Measurements from ENCODE around the gene NACAD. TPM values are rescaled to one million over a fixed set of nuclear protein-coding genes. Genes with fewer than 3 reads are reported as not detected.

NACAD gene
- total RNA-seq, 2 donors from 2014 or later: 0.15 to 0.47 TPM

DNA sequence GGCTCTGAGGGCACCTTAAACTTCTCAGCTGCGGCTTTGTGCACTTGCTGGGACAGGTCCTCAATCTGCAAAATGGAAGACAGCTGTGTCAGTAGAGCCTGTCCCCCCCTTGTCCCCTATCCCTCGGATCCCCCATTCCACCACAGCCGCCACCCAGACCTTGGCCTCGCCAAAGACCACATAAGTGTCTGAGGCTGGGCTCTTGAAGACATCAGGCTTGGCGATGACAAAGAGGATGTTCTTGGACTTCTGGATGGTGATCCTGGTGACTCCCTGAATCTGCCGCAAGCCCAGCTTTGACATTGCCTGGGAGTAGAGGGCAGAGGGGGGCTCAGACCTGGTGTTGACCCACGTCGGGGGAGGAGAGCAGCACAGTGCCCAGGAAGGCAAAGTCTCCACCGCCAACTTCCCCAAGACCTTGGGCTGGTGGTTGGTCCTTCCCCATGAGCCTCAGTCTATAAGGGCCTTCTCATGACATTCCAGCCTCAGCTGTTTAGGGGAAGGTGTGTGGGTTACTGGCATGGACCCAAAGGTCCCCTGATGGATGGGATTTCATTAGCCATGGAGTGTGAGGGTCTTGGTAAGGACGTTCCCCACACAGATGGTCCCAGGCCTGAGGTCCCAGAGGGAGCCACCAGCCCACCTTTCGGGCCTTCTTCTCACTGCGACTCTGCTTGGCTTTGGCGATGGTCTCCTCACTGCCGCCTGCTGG, 7.7 kb downstream of the NACAD start:
- no peak overlapping the region for H3K4me3 Mint-ChIP-seq
- H3K9me3 ChIP-seq (ENCODE audit: control insufficient read depth, low read length, poor library complexity, severe bottlenecking): no peaks in the 10 kb centered on the region
- ATAC-seq: peak; percentile 12
- H3K27ac Mint-ChIP-seq: no peak overlapping the region
- H3K4me1 Mint-ChIP-seq: peaks cover 18% of the 10 kb centered on the region
- H3K27me3 Mint-ChIP-seq: no peaks in the 10 kb centered on the region
- no peak for DNase-seq
- no peaks in the 10 kb centered on the region for H3K36me3 Mint-ChIP-seq (ENCODE audit: low read depth)

DNA sequence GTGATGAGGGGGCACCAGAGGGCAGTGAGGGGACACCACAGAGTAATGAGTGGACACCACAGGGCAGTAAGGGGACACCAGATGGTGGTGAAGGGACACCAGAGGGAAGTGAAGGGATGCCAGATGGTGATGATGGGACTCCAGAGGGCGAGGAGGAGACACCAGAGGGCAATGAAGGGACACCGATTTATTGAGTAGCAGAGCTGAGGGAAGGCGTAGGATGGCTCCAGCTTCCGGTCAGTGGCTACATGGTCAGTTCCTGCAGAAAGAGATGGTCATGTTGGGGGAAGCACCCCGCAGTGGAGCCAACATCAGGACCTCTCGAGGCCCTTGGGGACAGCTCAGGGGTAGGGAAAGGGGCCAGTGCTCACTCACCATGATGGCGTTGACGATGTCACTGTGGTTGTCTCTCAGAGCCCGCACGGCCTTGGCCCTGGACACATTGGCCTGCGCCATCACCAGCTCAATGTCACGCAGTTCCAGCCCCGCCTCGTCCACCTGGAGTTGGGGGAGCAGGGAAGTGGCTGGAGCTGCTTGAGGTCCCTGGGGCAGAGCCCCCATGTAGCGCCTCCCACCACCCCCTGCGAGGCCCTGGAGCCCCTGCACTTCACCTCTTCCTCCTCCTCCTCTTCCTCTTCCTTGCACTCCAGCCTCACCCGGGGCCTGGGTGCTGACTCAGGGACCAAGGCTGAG, 8.4 kb downstream of the NACAD start:
- Mint-ChIP-seq H3K4me1 (peaks cover 19% of the 10 kb centered on the region), H3K27me3 (no peaks in the 10 kb centered on the region), H3K36me3 (ENCODE audit: low read depth) (no peaks in the 10 kb centered on the region), H3K4me3 (no peak overlapping the region), H3K27ac (peak overlapping the region; percentile 69)
- ATAC-seq (peak; percentile 39), DNase-seq (no peak)
- no peaks in the 10 kb centered on the region for H3K9me3 ChIP-seq (ENCODE audit: control insufficient read depth, low read length, poor library complexity, severe bottlenecking)

DNA sequence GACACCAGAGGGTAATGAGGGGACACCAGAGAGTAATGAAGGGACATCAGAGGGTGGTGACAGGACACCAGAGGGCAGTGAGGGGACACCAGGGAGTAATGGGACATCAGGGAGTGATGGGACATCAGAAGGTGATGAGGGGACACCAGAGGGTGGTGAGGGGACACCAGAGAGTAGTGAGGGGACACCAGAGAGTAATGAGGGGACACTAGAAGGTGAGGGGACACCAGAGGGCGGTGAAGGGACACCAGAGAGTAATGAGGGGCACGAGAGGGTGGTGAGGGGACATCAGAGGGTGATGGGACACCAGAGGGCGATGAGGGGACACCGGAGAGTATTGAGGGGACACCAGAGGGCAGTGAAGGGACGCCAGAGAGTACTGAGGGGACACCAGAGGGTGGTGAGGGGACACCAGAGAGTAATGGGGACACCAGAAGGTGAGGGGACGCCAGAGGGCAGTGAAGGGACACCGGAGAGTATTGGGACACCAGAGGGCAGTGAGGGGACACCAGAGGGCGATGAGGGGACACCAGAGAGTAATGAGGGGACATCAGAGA, 10.6 kb downstream of the NACAD start:
- H3K9me3 ChIP-seq (ENCODE audit: control insufficient read depth, low read length, poor library complexity, severe bottlenecking): no peaks in the 10 kb centered on the region
- peak overlapping the region; percentile 69 for H3K27ac Mint-ChIP-seq
- DNase-seq (no peak), ATAC-seq (no peak)
- H3K27me3 Mint-ChIP-seq: no peaks in the 10 kb centered on the region
- peaks cover 22% of the 10 kb centered on the region for H3K4me1 Mint-ChIP-seq
- H3K36me3 Mint-ChIP-seq (ENCODE audit: low read depth): peaks cover under 1% of the 10 kb centered on the region
- no peak overlapping the region for H3K4me3 Mint-ChIP-seq

DNA sequence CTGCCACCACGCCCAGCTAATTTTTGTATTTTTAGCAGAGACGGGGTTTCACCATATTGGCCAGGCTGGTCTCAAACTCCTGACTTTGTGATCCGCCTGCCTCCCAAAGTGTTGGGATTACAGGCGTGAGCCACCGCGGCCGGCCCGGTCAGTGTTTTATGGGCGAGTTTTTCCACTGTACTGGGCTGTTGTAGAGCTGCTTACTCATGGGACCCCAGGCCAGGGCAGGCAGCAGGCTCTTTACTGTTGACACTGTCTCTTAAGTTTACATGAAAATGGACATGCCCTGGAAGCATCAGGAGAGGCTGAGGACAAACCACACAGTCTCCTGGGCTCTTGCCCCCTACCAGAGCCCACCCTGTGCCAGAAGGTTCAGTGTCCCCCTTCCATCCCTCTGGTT, 11.2 kb downstream of the NACAD start:
- H3K4me3 Mint-ChIP-seq: no peak overlapping the region
- ATAC-seq: no peak

DNA sequence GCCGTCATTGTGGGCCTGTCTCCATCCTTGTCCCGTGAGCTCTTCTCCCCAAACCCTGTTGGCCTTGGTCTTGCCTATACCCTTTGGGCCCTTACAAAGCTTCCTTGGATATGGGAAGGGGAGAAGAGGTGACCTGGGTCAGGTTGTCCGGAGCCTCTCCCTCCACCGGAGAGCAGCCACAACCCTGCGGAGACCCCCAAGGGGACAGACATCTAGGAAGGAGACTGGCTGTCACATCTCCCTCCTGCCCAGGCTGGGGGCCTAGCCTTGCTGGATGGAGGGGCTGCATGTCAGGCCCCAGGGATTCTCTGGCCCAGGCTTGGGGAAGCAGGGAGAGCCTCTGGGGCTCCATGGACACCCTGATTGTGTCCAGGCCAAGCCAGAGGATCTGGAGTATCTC, 11.8 kb downstream of the NACAD start:
- Mint-ChIP-seq H3K4me3 (no peak overlapping the region), H3K36me3 (ENCODE audit: low read depth) (peaks cover 5% of the 10 kb centered on the region), H3K4me1 (peaks cover 27% of the 10 kb centered on the region), H3K27ac (no peak overlapping the region), H3K27me3 (no peaks in the 10 kb centered on the region)
- ATAC-seq (no peak), DNase-seq (no peak)
- H3K9me3 ChIP-seq (ENCODE audit: control insufficient read depth, low read length, poor library complexity, severe bottlenecking): no peaks in the 10 kb centered on the region

More for the DNA sequence above, 11.2 kb downstream of the NACAD start:
- Mint-ChIP-seq H3K27me3 (no peaks in the 10 kb centered on the region), H3K27ac (peak overlapping the region; percentile 69), H3K4me1 (peaks cover 27% of the 10 kb centered on the region), H3K36me3 (ENCODE audit: low read depth) (peaks cover 5% of the 10 kb centered on the region)
- H3K9me3 ChIP-seq (ENCODE audit: control insufficient read depth, low read length, poor library complexity, severe bottlenecking): no peaks in the 10 kb centered on the region
- no peak for DNase-seq

DNA sequence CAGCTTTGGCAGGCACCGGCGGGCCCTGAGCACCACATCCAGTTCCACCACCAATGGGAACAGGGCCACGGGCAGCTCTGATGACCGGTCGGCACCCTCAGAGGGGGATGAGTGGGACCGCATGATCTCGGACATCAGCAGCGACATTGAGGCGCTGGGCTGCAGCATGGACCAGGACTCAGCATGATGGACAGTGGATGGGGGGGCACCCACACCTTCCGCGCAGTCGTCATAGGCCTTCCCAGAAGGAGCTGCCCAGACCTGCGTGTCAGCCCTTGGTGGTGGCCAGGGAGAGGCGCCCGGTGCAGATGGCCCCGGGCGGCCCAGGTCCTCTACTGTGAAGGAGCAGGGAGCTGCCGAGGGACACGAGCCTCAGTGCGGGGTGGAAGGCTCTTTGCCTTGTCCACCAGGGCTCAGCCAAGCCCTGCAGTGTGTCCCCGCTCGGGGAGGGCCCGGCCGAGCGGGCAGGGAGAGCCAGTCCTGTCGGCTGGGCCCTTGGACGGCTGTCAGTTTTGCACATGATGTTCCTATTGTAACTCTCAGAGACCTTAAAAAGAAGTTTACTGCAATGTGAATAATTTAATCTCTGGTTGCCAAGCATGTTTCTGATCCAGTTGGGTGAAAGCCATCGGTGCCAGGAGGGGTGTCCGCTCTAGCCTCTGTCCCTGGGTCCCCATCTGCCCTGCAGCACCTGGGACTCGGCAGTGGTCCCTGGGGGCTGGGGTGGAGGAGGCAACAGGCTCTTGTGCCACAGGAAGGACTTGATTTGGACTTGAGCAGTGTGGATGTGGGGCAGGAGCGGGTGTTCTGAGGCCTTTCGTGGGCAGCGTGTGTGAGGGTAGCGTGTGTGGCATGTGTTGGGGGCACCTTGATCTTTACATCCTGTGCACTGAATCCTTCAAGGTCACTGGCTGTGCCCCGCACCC, 12.6 kb downstream of the NACAD start:
- H3K4me1 Mint-ChIP-seq: peaks cover 27% of the 10 kb centered on the region
- H3K27ac Mint-ChIP-seq: no peak overlapping the region
- no peak for ATAC-seq
- DNase-seq: no peak
- H3K4me3 Mint-ChIP-seq: peak overlapping the region; percentile 31
- H3K27me3 Mint-ChIP-seq: no peaks in the 10 kb centered on the region
- no peaks in the 10 kb centered on the region for H3K9me3 ChIP-seq (ENCODE audit: control insufficient read depth, low read length, poor library complexity, severe bottlenecking)
- peaks cover 10% of the 10 kb centered on the region for H3K36me3 Mint-ChIP-seq (ENCODE audit: low read depth)

DNA sequence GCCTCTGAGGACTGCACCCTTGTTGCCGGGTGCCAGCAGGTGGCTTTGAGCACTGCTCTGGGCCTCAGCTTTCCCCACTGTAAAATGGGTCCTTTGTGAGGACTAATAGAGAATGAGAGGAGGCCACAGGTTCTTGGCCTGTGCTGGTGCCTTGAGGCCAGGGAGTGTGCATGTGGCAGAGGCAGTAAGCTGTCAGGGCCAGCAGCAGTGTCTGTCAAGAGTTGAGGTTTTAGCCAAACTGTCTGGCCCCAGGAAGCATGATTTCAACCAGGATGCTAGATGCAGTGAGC, 13.5 kb downstream of the NACAD start:
- Mint-ChIP-seq H3K27ac (no peak overlapping the region), H3K4me3 (no peak overlapping the region), H3K4me1 (peaks cover 24% of the 10 kb centered on the region), H3K27me3 (no peaks in the 10 kb centered on the region), H3K36me3 (ENCODE audit: low read depth) (peaks cover 10% of the 10 kb centered on the region)
- DNase-seq (no peak), ATAC-seq (no peak)
- H3K9me3 ChIP-seq (ENCODE audit: control insufficient read depth, low read length, poor library complexity, severe bottlenecking): no peaks in the 10 kb centered on the region

DNA sequence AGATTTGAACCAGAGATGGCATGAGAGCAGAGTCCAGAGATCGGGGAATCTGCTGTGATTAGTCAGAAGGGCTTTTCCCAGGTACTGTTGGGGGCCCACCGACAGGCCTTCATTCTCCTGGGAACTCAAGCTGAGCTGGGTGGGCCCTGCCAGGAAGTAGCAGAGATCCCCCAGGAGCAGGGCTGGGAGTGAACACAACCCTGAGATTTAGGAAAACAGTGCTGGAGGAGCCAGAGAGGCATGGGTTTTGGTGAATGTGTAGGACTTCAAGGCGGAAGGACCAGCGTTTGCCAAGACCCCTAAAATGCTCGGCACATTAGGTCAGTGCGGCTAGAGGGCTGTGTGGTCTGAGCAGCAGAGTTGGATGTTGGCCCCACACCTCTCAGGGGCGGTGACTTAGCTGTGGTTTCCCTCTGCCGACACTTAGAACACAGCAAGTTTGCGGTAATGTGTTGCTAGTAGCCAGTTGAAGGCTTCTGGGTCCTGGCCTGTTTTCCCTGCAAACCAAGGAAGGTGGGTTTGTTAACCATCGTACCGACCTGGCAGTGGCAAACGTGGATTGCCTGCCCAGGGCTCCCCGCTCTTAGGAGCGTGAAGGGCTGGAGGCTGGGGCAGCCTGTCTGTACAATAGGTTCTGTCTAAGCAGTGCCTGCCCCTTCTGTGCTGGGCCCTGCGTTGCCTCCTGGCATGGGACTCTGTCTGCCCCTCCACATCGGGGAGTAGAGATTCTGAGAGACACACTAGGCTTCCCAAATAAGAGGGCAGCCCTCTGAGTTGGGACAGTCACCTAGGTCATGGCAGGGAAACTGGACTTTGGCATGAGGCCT, 14.0 kb downstream of the NACAD start:
- H3K27me3 Mint-ChIP-seq: no peaks in the 10 kb centered on the region
- no peak overlapping the region for H3K4me3 Mint-ChIP-seq
- DNase-seq: no peak
- no peaks in the 10 kb centered on the region for H3K9me3 ChIP-seq (ENCODE audit: control insufficient read depth, low read length, poor library complexity, severe bottlenecking)
- no peak overlapping the region for H3K27ac Mint-ChIP-seq
- H3K36me3 Mint-ChIP-seq (ENCODE audit: low read depth): peaks cover 10% of the 10 kb centered on the region
- no peak for ATAC-seq
- peaks cover 19% of the 10 kb centered on the region for H3K4me1 Mint-ChIP-seq

DNA sequence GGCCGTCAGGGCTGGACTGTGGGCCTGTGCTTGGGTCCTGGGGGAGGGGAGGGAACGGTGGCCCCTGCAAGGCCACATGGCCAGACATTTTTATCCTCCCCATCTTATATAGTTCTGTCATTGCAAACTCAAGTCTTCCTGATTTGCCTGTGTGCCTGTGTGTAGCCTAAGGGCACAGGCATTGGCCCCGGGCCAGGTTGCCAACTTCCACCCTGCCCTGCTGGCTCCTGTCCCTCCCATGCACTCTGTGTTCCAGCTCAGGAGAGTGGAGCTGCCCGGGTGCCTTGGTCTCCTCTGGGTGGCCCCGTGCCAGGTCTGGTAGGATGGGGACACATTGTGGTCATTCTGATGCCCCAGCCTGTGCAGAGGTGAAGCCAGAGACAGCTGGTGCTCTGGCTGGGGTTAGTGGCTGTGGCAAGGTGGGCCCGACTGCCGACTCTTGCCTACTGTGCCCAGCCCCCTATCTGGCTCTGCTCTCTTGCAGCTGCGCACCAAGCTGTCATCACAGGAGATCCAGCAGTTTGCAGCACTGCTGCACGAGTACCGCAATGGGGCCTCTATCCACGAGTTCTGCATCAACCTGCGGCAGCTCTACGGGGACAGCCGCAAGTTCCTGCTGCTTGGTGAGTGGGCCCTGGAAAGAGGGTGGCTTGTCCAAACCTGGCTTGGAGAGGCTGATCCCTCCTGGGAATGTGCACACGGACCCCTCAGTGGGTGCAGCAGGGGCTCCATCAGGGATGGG, 14.8 kb downstream of the NACAD start:
- no peaks in the 10 kb centered on the region for H3K27me3 Mint-ChIP-seq
- H3K36me3 Mint-ChIP-seq (ENCODE audit: low read depth): peaks cover 10% of the 10 kb centered on the region
- no peak for DNase-seq

DNA sequence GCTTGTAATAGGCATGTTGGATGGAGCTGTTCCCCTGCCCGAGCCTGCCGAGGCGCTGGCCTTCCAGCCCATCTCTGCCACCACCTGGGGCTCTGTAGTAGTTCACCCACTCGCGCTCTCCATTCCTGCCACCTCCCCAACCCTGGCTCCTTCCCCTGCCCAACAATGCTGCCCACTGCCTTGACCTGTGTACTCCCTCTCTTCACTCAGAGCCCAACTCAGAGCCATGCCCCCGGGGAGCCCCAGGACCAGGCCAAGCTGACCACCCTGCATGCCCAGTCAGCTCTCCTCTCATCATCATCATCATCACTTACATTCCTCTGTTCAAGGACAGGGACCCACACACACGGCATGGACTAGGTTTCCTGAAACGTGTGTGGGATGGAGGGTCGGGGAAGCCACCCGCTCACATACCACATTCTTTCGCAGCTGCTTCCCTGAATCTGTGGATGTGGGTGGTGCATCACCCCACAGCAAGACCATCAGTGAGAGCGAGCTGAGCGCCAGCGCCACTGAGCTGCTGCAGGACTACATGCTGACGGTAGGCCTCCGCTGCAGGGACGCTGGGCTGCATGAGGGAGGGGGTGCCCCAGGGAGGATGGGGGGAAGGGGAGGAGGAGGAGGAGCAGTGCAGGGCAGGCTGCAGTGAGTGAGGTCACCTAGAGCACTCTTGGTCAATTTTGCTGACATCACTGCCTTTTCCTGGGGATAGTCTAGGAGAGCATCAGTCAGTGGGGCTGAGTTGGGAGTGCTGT, 15.6 kb downstream of the NACAD start:
- ATAC-seq: no peak
- H3K36me3 Mint-ChIP-seq (ENCODE audit: low read depth): peaks cover 15% of the 10 kb centered on the region
- H3K9me3 ChIP-seq (ENCODE audit: control insufficient read depth, low read length, poor library complexity, severe bottlenecking): no peaks in the 10 kb centered on the region
- no peaks in the 10 kb centered on the region for H3K27me3 Mint-ChIP-seq
- H3K4me3 Mint-ChIP-seq: no peak overlapping the region
- H3K4me1 Mint-ChIP-seq: peaks cover 13% of the 10 kb centered on the region
- no peak for DNase-seq
- H3K27ac Mint-ChIP-seq: peak overlapping the region; percentile 68

More for the DNA sequence above, 14.8 kb downstream of the NACAD start:
- ATAC-seq: no peak
- no peak overlapping the region for H3K27ac Mint-ChIP-seq
- H3K4me1 Mint-ChIP-seq: peaks cover 18% of the 10 kb centered on the region
- H3K9me3 ChIP-seq (ENCODE audit: control insufficient read depth, low read length, poor library complexity, severe bottlenecking): no peaks in the 10 kb centered on the region
- H3K4me3 Mint-ChIP-seq: no peak overlapping the region

DNA sequence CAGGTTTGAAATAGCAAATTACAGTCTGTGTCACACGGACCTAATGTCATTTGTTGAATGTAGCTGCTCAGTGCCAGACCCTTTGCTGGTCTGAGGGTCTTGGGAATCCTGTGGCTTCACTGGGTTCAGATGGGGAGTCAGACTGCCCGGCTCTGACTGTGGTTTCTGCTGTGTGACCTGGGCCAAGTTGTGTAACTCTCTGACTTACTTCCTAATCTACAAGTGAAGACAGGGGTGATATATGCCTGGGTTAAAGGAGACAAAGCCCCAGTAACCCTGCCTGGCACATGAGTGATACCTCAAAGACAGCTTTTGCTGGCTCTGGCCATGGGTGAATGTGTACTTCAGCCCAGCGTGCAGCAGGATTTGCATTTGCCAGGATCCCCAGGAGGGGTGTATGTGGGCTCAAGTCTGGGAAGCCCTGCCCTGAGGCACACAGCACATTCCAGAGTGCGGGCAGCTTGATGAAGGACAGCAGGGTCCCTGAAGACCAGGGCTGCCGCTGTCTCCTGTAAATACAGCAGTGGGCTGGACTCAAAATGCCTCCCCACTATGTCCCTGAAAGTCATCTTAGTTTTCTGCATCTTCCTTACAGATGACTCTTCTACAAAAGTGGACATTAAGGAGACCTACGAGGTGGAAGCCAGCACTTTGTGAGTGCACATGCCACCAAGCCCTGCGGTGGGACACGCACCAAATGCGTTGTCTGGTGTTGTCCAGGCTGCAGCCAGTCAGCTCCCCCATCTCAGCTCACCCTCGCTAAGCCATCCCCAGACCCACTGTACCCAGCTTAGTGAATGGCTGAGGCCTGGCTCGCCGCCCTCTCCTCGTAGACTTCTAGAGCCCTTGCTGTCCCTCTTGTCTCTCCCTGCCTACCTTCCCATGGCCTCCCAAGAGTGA, 16.4 kb downstream of the NACAD start:
- no peak overlapping the region for H3K4me3 Mint-ChIP-seq
- peaks cover 13% of the 10 kb centered on the region for H3K4me1 Mint-ChIP-seq
- ATAC-seq (no peak), DNase-seq (no peak)
- peak overlapping the region; percentile 68 for H3K27ac Mint-ChIP-seq
- peaks cover 15% of the 10 kb centered on the region for H3K36me3 Mint-ChIP-seq (ENCODE audit: low read depth)
- H3K27me3 Mint-ChIP-seq: no peaks in the 10 kb centered on the region
- no peaks in the 10 kb centered on the region for H3K9me3 ChIP-seq (ENCODE audit: control insufficient read depth, low read length, poor library complexity, severe bottlenecking)

Measured in T-helper 17 cell (primary cell).